ENCODE results near the gene PDCD10. TPM values are rescaled to one million over a fixed set of nuclear protein-coding genes. Genes with fewer than 3 reads are reported as not detected.

The PDCD10 gene
- total and polyA plus RNA-seq, 8 donors = 45.0 to 65.7 (median 58.0) TPM

DNA sequence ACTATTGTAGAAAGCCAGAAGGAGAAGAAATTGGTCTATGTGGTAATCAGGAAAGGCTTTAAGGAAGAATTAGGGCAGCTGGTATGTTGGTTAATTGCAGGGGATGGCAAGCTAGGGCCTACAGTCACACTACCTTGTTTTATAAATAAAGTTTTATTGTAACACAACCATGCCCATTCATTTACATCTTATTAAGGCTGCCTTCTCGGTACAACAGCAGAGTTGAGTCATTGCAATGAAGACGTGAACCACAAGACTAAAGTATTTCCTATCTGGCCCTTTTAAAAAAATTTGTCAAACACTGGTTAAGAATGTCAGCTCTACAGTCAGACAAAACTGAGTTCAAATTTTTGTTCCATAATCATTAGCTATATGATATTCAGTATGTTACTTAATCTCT is 9.1 kb upstream of the PDCD10 start:
- DNase-seq (no peak), ATAC-seq (no peak)
- Histone ChIP-seq H3K4me1 (no peaks in the 10 kb centered on the region), H3K9me3 (no peaks in the 10 kb centered on the region), H3K36me3 (no peaks in the 10 kb centered on the region), H3K27me3 (no peaks in the 10 kb centered on the region), H3K27ac (no peak overlapping the region), H3K4me3 (no peak overlapping the region)
- intact Hi-C loops (cut with DNase I) = no loop called here
- TF ChIP-seq, protein P1, sequence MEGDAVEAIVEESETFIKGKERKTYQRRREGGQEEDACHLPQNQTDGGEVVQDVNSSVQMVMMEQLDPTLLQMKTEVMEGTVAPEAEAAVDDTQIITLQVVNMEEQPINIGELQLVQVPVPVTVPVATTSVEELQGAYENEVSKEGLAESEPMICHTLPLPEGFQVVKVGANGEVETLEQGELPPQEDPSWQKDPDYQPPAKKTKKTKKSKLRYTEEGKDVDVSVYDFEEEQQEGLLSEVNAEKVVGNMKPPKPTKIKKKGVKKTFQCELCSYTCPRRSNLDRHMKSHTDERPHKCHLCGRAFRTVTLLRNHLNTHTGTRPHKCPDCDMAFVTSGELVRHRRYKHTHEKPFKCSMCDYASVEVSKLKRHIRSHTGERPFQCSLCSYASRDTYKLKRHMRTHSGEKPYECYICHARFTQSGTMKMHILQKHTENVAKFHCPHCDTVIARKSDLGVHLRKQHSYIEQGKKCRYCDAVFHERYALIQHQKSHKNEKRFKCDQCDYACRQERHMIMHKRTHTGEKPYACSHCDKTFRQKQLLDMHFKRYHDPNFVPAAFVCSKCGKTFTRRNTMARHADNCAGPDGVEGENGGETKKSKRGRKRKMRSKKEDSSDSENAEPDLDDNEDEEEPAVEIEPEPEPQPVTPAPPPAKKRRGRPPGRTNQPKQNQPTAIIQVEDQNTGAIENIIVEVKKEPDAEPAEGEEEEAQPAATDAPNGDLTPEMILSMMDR (IDR thresholded peaks at IDR 0.05) = no peak

- DNase-seq (no peak), ATAC-seq (no peak)
- H3K9me3 ChIP-seq = no peaks in the 10 kb centered on the region
- no peaks in the 10 kb centered on the region for H3K4me1 ChIP-seq
- TF ChIP-seq, protein P1 (IDR thresholded peaks at IDR 0.05) = no peak
- no peak overlapping the region for H3K4me3 ChIP-seq
- intact Hi-C loops (cut with DNase I) = no loop called here
- no peaks in the 10 kb centered on the region for H3K36me3 ChIP-seq
- no peaks in the 10 kb centered on the region for H3K27me3 ChIP-seq
- H3K27ac ChIP-seq = no peak overlapping the region
Observed at GRCh38 chr3:167742338-167742737, 7.6 kb upstream of the PDCD10 start.

- peaks cover 0 to 8% of the 10 kb centered on the region in 2 donors for H3K4me1 ChIP-seq
- peak; percentile 52 for ATAC-seq
- peak in 1 of 4 donors; percentile 30 for DNase-seq
- no peak overlapping the region for H3K4me3 ChIP-seq
- no peaks in the 10 kb centered on the region for H3K27me3 ChIP-seq
- H3K27ac ChIP-seq = no peak overlapping the region
- no peaks in the 10 kb centered on the region for H3K36me3 ChIP-seq
- intact Hi-C loops (cut with DNase I) = no loop called here
- TF ChIP-seq, protein P1 (IDR thresholded peaks at IDR 0.05) = no peak
- no peaks in the 10 kb centered on the region for H3K9me3 ChIP-seq
Observed at GRCh38 chr3:167740961-167741587, 6.4 kb upstream of the PDCD10 start.

GRCh38 chr3:167739190-167739810 is 4.6 kb upstream of the PDCD10 start:
- peaks cover 0 to 11% of the 10 kb centered on the region in 2 donors for H3K4me1 ChIP-seq
- no peaks in the 10 kb centered on the region for H3K9me3 ChIP-seq
- TF ChIP-seq, protein P1 (IDR thresholded peaks at IDR 0.05) = no peak
- H3K36me3 ChIP-seq = no peaks in the 10 kb centered on the region
- H3K27me3 ChIP-seq = no peaks in the 10 kb centered on the region
- ATAC-seq (no peak), DNase-seq (no peak)
- intact Hi-C loops (cut with DNase I) = no loop called here
- H3K27ac ChIP-seq = no peak overlapping the region
- no peak overlapping the region for H3K4me3 ChIP-seq

- no peaks in the 10 kb centered on the region for H3K9me3 ChIP-seq
- intact Hi-C loops (cut with DNase I) = no loop called here
Observed at GRCh38 chr3:167738037-167738436, 3.3 kb upstream of the PDCD10 start.

More at GRCh38 chr3:167738037-167738436, 3.3 kb upstream of the PDCD10 start:
- Histone ChIP-seq H3K36me3 (no peaks in the 10 kb centered on the region), H3K27ac (no peak overlapping the region), H3K4me3 (no peak overlapping the region), H3K27me3 (no peaks in the 10 kb centered on the region), H3K4me1 (peaks cover 0 to 22% of the 10 kb centered on the region in 2 donors)
- ATAC-seq (no peak), DNase-seq (no peak)
- TF ChIP-seq, protein P1 (IDR thresholded peaks at IDR 0.05) = no peak
